HTERT RPE-1 (cell line): ENCODE measurements around the gene APBB1IP.
"Not testable (repeated sequence)": the region's sequence is repeated elsewhere in the genome, so short reads cannot be mapped to it uniquely, and the experiment has no call there.

Experiments
- in situ Hi-C: fragments of 300-500 bp; cut with MboI; formaldehyde crosslinking; loops from 4 replicates; pipeline ENCODE4 v1.14.3; 2020; ENCODE audit warnings: low sequenced_read_pairs

APBB1IP gene

GRCh38 chr10:26554246-26554645, 116.1 kb downstream of the APBB1IP start:
- in situ Hi-C loops = no loop called here

- in situ Hi-C loops = no loop called here
These were observed 117.7 kb downstream of the APBB1IP start for GRCh38 chr10:26555719-26556368.

GRCh38 chr10:26556748-26557640, 118.9 kb downstream of the APBB1IP start:
- in situ Hi-C loops = no loop called here

- in situ Hi-C loops = no loop called here
These were observed 119.5 kb downstream of the APBB1IP start for GRCh38 chr10:26557641-26558014.

GRCh38 chr10:26566525-26567350, 128.6 kb downstream of the APBB1IP start:
- in situ Hi-C loops = no loop called here

- in situ Hi-C loops = no loop called here
These were observed 129.2 kb downstream of the APBB1IP start for GRCh38 chr10:26567351-26567721.

- in situ Hi-C loops = no loop called here
These were observed 133.5 kb downstream of the APBB1IP start for GRCh38 chr10:26571655-26572054.

- in situ Hi-C loops = no loop called here
These were observed 135.5 kb downstream of the APBB1IP start for GRCh38 chr10:26573674-26574073.

- in situ Hi-C loops = no loop called here
These were observed 136.6 kb downstream of the APBB1IP start for GRCh38 chr10:26574783-26575182.

- in situ Hi-C loops = not testable (repeated sequence)
These were observed 140.2 kb downstream of the APBB1IP start for GRCh38 chr10:26578371-26578770.

GRCh38 chr10:26579256-26580063, 141.3 kb downstream of the APBB1IP start:
- in situ Hi-C loops = no loop called here

GRCh38 chr10:26586211-26586610, 148.1 kb downstream of the APBB1IP start:
- in situ Hi-C loops = no loop called here

- in situ Hi-C loops = no loop called here
These were observed 150.5 kb downstream of the APBB1IP start for GRCh38 chr10:26588611-26589010.

GRCh38 chr10:26589813-26590212, 151.7 kb downstream of the APBB1IP start:
- in situ Hi-C loops = not testable (repeated sequence)

- in situ Hi-C loops = no loop called here
These were observed 155.8 kb downstream of the APBB1IP start for GRCh38 chr10:26593896-26594295.

- in situ Hi-C loops = not testable (repeated sequence)
These were observed 165.1 kb downstream of the APBB1IP start for GRCh38 chr10:26603283-26603682.

- in situ Hi-C loops = not testable (repeated sequence)
These were observed 166.4 kb downstream of the APBB1IP start for GRCh38 chr10:26604320-26605093.

GRCh38 chr10:26606389-26606877, 168.3 kb downstream of the APBB1IP start:
- in situ Hi-C loops = not testable (repeated sequence)

GRCh38 chr10:26612151-26612915, 174.2 kb downstream of the APBB1IP start:
- in situ Hi-C loops = no loop called here
